HepG2 (cell line): ENCODE results near the gene GREM2. TPM values are rescaled to one million over a fixed set of nuclear protein-coding genes. Genes with fewer than 3 reads are reported as not detected.

Experiments used
- ATAC-seq: fragments of 200-7000 bp; cut with Tn5 transposase; 3 replicates; pipeline ENCODE4 v1.9.1; 2020; ENCODE audit warnings: mild to moderate bottlenecking, moderate library complexity
- BruUV-seq: library from RNA; stranded (reverse); fragments of 400-500 nt; replicated peaks from 2 replicates; lab custom pipeline; 2021; lab: Mats Ljungman, UMichigan
- CTCF ChIA-PET: fragments of 300-600 bp; formaldehyde crosslinking; extraction: SDS; loops from one replicate; lab custom pipeline; 2021; ENCODE audit warnings: low total read pairs, inconsistent platforms, low intra/inter-chr PET ratio; lab: Yijun Ruan, JAX
- POLR2A ChIA-PET: fragments of 350-600 bp; sonication (Branson Sonifier 250); formaldehyde crosslinking; loops from one replicate; lab custom pipeline; 2020; ENCODE audit warnings: antibody characterized with exemption, inconsistent platforms; lab: Yijun Ruan, JAX
- DNase-seq: peaks from one replicate; pipeline ENCODE4 v3.0.0-alpha.2; 2015; ENCODE audit warnings: low spot score
- FAIRE-seq: peaks from 3 replicates; lab custom pipeline; 2011; peaks lifted over from hg19 to GRCh38; lab: Jason Lieb, UNC
- H2AFZ ChIP-seq: one replicate; pipeline ENCODE4 v1.6.1; 2011; ENCODE audit warnings: low read length, inconsistent platforms
- H3K27ac ChIP-seq: fragments of 300-600 bp; 3 replicates; pipeline ENCODE4 v1.8.0; 2011; ENCODE audit warnings: mixed run types, mild to moderate bottlenecking, mixed read lengths, low read length, inconsistent platforms; ENCODE audit not compliant: insufficient read depth; ENCODE audit errors: extremely low read length
- H3K27me3 ChIP-seq, 2 experiments: fragments of 200-600 bp in 1 of 2; 2 replicates in 1 of 2; 3 replicates in 1 of 2; pipeline versions ENCODE4 v1.6.0 to v1.8.0; 2011; ENCODE audit warnings: low read length in 2 of 2, mild to moderate bottlenecking in 2 of 2, moderate library complexity in 2 of 2, inconsistent platforms in 1 of 2; ENCODE audit not compliant: insufficient read depth in 2 of 2, control insufficient read depth in 1 of 2
- H3K36me3 ChIP-seq, 2 experiments: fragments of 200-600 bp in 1 of 2; replicated peaks in 1 of 2; 2 replicates in 1 of 2; 3 replicates in 1 of 2; pipeline versions ENCODE4 v1.5.1 to v1.8.0; 2011; ENCODE audit warnings: low read length in 2 of 2, inconsistent platforms in 1 of 2; ENCODE audit not compliant: insufficient read depth in 2 of 2, control insufficient read depth in 1 of 2
- H3K4me1 ChIP-seq: 2 replicates; pipeline ENCODE4 v1.5.1; 2012; ENCODE audit warnings: low read length, inconsistent platforms; ENCODE audit not compliant: insufficient read depth
- H3K4me2 ChIP-seq: 2 replicates; pipeline ENCODE4 v1.6.0; 2011; ENCODE audit warnings: low read depth, low read length, inconsistent platforms
- H3K4me3 ChIP-seq, 3 experiments: fragments of 200-600 bp in 1 of 3; sonication (generic), shearing (Covaris generic) in 1 of 3; replicated peaks in 1 of 3; 2 replicates each; pipeline ENCODE4 v1.5.1; 2011 to 2016; ENCODE audit warnings: low read length in 3 of 3, inconsistent platforms in 2 of 3, low read depth in 2 of 3, mild to moderate bottlenecking in 2 of 3, control low read depth in 1 of 3, mixed read lengths in 1 of 3; ENCODE audit not compliant: insufficient read depth in 1 of 3
- H3K79me2 ChIP-seq: one replicate; pipeline ENCODE4 v1.6.1; 2011; ENCODE audit warnings: low read length, inconsistent platforms; ENCODE audit not compliant: insufficient read depth
- H3K9ac ChIP-seq: 2 replicates; pipeline ENCODE4 v1.6.0; 2011; ENCODE audit warnings: mild to moderate bottlenecking, low read depth, low read length, inconsistent platforms; ENCODE audit not compliant: insufficient read depth
- H3K9me3 ChIP-seq: 2 replicates; pipeline ENCODE4 v1.5.1; 2012; ENCODE audit warnings: mild to moderate bottlenecking, low read length
- H4K20me1 ChIP-seq: 2 replicates; pipeline ENCODE4 v1.6.0; 2011; ENCODE audit warnings: inconsistent platforms, mild to moderate bottlenecking, low read length, moderate library complexity; ENCODE audit not compliant: insufficient read depth
- GABPA ChIP-seq, 2 experiments: IDR thresholded peaks; 2 replicates each; pipeline ENCODE4 v1.6.1; 2011 to 2016; ENCODE audit warnings: low read depth in 2 of 2, low read length in 1 of 2, missing biosample characterization in 1 of 2, missing genetic modification characterization in 1 of 2
- HMG20B ChIP-seq: conservative IDR thresholded peaks from 2 replicates; pipeline ENCODE4 v1.6.1; 2016; ENCODE audit warnings: missing genetic modification reagents, missing compliant biosample characterization
- KDM4B ChIP-seq: sonication (generic); formaldehyde crosslinking; IDR thresholded peaks from 2 replicates; pipeline ENCODE4 v1.4.0; 2020; ENCODE audit warnings: missing genetic modification reagents
- KLF9 ChIP-seq: IDR thresholded peaks from 2 replicates; pipeline ENCODE4 v1.6.1; 2016; ENCODE audit warnings: low read depth
- MBNL3 ChIP-seq: fragments of 250-450 bp; sonication (Bioruptor Pico); conservative IDR thresholded peaks from 2 replicates; pipeline ENCODE4 v1.8.0; 2022; ENCODE audit warnings: mild to moderate bottlenecking, inconsistent platforms
- MEIS2 ChIP-seq: sonication (generic); formaldehyde crosslinking; IDR thresholded peaks from 2 replicates; pipeline ENCODE4 v1.9.0; 2021; ENCODE audit warnings: mild to moderate bottlenecking, missing genetic modification reagents
- RARA ChIP-seq: IDR thresholded peaks from 2 replicates; pipeline ENCODE4 v1.6.1; 2016; ENCODE audit warnings: missing genetic modification reagents, missing compliant biosample characterization
- SNAI1 ChIP-seq: sonication (generic); formaldehyde crosslinking; IDR thresholded peaks from 2 replicates; pipeline ENCODE4 v1.5.0; 2020; ENCODE audit warnings: mild to moderate bottlenecking, missing genetic modification reagents, borderline replicate concordance
- SRF ChIP-seq: IDR thresholded peaks from 2 replicates; pipeline ENCODE4 v1.6.1; 2011; ENCODE audit warnings: mild to moderate bottlenecking, low read depth, low read length, moderate library complexity
- YEATS2 ChIP-seq: sonication (generic); formaldehyde crosslinking; IDR thresholded peaks from 2 replicates; pipeline ENCODE4 v1.4.0; 2020; ENCODE audit warnings: missing genetic modification reagents, borderline replicate concordance
- ZBTB25 ChIP-seq: IDR thresholded peaks from 2 replicates; pipeline ENCODE4 v1.6.1; 2018; ENCODE audit warnings: missing genetic modification reagents
- ZFP1 ChIP-seq: IDR thresholded peaks from 2 replicates; pipeline ENCODE4 v1.6.1; 2016
- ZNF446 ChIP-seq: sonication (generic); formaldehyde crosslinking; IDR thresholded peaks from 2 replicates; pipeline ENCODE4 v1.5.0; 2020; ENCODE audit warnings: mild to moderate bottlenecking, missing genetic modification reagents
- ZNF513 ChIP-seq: sonication (generic); formaldehyde crosslinking; conservative IDR thresholded peaks from 2 replicates; pipeline ENCODE4 v1.5.0; 2020; ENCODE audit warnings: missing genetic modification reagents
- ZNF678 ChIP-seq: sonication (generic); formaldehyde crosslinking; IDR thresholded peaks from 2 replicates; pipeline ENCODE4 v1.4.0; 2020; ENCODE audit warnings: mild to moderate bottlenecking, missing genetic modification reagents
- ZNF766 ChIP-seq: sonication (generic); formaldehyde crosslinking; IDR thresholded peaks from 2 replicates; pipeline ENCODE4 v1.5.0; 2020; ENCODE audit warnings: missing genetic modification reagents, borderline replicate concordance
- ZNF850 ChIP-seq: sonication (generic); formaldehyde crosslinking; conservative IDR thresholded peaks from 2 replicates; pipeline ENCODE4 v1.9.0; 2021; ENCODE audit warnings: mild to moderate bottlenecking, missing genetic modification reagents
- WGBS: methylation state at CpG from one replicate; pipeline ENCODE4 v1.1.6; 2017; ENCODE audit warnings: low lambda C conversion rate; 5-methylcytosine and 5-hydroxymethylcytosine counted together
- in situ Hi-C: cut with HindIII; loops from 2 replicates; pipeline ENCODE4 v1.10.0; 2017; ENCODE audit warnings: low pct_unique_long_range_greater_than_20kb; ENCODE audit not compliant: extremely low pct_ligation_motif_present
- intact Hi-C: fragments of 100-400 bp; cut with micrococcal nuclease; formaldehyde crosslinking; loops from one replicate; pipeline ENCODE4 v1.10.0; 2022; ENCODE audit not compliant: unreplicated experiment
- polyA plus RNA-seq, 8 experiments: library from polyadenylated mRNA; depleted of rRNA in 3 of 8; stranded (reverse) in 7 of 8; unstranded in 1 of 8; fragments of >200 nt; fragmentation: Illumina TruSeq in 4 of 8; extraction: Trizol in 4 of 8; gene quantifications; 2 replicates each; pipeline versions ENCODE4 v1.2.1 to v1.2.3, GENCODE V29; 2011 to 2016; ENCODE audit warnings: low read depth in 4 of 8, missing spikeins in 1 of 8, mixed read lengths in 1 of 8; ENCODE audit not compliant: insufficient read depth in 1 of 8
- total RNA-seq, 5 experiments: library from RNA; depleted of rRNA; stranded (reverse); fragments of >200 nt; fragmentation: Illumina TruSeq; extraction: Trizol; gene quantifications; 2 replicates each; pipeline ENCODE4 v1.2.3, GENCODE V29; 2016; ENCODE audit warnings: low read depth in 1 of 5
- TF ChIP-seq, protein P1 (sequence below): sonication (generic); formaldehyde crosslinking; IDR thresholded peaks from 2 replicates; pipeline ENCODE4 v1.4.0; 2020; ENCODE audit warnings: missing genetic modification reagents

Gene GREM2
- total and polyA plus RNA-seq, 2 of the 13 experiments (the other 11 are each of a cell fraction or from before 2014, with no cell fraction given): 0.07 TPM; not detected in 1

GRCh38 chr1:240646571-240647240 lies 34.8 kb upstream of the GREM2 start:
- no peaks in the 10 kb centered on the region for H3K27me3 ChIP-seq
- H3K9ac ChIP-seq: no peak overlapping the region
- ChIA-PET CTCF (no interaction called here), POLR2A (no interaction called here)
- FAIRE-seq (no peak), ATAC-seq (no peak), DNase-seq (no peak)
- intact Hi-C loops: no loop called here
- in situ Hi-C loops: no loop called here
- no peaks in the 10 kb centered on the region for H4K20me1 ChIP-seq
- H3K4me2 ChIP-seq: no peak overlapping the region
- 9% methylated on average over 7 of the region's 7 CpGs for whole genome bisulfite sequencing
- H3K36me3 ChIP-seq: no peaks in the 10 kb centered on the region
- H2AFZ ChIP-seq: no peak overlapping the region
- no peaks in the 10 kb centered on the region for H3K4me1 ChIP-seq
- TF ChIP-seq ZNF850 (CRISPR knock-in tag): no peak
- no peak for TF ChIP-seq KDM4B (CRISPR knock-in tag)
- no peak for TF ChIP-seq MEIS2 (CRISPR knock-in tag)
- TF ChIP-seq ZNF766: no peak
- TF ChIP-seq SNAI1 (CRISPR knock-in tag): no peak
- no peak for TF ChIP-seq YEATS2
- TF ChIP-seq ZFP1 (CRISPR knock-in tag): no peak
- TF ChIP-seq ZNF446: no peak
- TF ChIP-seq ZNF513: no peak
- no peak for TF ChIP-seq RARA (CRISPR knock-in tag)
- no peak for TF ChIP-seq ZBTB25 (CRISPR knock-in tag)
- TF ChIP-seq HMG20B (CRISPR knock-in tag): no peak
- no peak for TF ChIP-seq KLF9 (CRISPR knock-in tag)
- no peak for TF ChIP-seq SRF
- TF ChIP-seq GABPA (IDR thresholded peaks at IDR 0.05; ENCODE audit: low read depth, low read length): no peak
- no peak for TF ChIP-seq GABPA (CRISPR knock-in tag; IDR thresholded peaks at IDR 0.05; ENCODE audit: low read depth)
- TF ChIP-seq ZNF678: no peak
- no peak for TF ChIP-seq MBNL3
- TF ChIP-seq, protein P1, sequence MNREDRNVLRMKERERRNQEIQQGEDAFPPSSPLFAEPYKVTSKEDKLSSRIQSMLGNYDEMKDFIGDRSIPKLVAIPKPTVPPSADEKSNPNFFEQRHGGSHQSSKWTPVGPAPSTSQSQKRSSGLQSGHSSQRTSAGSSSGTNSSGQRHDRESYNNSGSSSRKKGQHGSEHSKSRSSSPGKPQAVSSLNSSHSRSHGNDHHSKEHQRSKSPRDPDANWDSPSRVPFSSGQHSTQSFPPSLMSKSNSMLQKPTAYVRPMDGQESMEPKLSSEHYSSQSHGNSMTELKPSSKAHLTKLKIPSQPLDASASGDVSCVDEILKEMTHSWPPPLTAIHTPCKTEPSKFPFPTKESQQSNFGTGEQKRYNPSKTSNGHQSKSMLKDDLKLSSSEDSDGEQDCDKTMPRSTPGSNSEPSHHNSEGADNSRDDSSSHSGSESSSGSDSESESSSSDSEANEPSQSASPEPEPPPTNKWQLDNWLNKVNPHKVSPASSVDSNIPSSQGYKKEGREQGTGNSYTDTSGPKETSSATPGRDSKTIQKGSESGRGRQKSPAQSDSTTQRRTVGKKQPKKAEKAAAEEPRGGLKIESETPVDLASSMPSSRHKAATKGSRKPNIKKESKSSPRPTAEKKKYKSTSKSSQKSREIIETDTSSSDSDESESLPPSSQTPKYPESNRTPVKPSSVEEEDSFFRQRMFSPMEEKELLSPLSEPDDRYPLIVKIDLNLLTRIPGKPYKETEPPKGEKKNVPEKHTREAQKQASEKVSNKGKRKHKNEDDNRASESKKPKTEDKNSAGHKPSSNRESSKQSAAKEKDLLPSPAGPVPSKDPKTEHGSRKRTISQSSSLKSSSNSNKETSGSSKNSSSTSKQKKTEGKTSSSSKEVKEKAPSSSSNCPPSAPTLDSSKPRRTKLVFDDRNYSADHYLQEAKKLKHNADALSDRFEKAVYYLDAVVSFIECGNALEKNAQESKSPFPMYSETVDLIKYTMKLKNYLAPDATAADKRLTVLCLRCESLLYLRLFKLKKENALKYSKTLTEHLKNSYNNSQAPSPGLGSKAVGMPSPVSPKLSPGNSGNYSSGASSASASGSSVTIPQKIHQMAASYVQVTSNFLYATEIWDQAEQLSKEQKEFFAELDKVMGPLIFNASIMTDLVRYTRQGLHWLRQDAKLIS (CRISPR knock-in tag): no peak
- H3K4me3 ChIP-seq: no peak overlapping the region
- H3K27ac ChIP-seq: no peak overlapping the region
- no TSS peak for BruUV-seq
- no peaks in the 10 kb centered on the region for H3K79me2 ChIP-seq
- no peaks in the 10 kb centered on the region for H3K9me3 ChIP-seq
